ENCODE data around the gene KCNK15. TPM values are rescaled to one million over a fixed set of nuclear protein-coding genes. Genes with fewer than 3 reads are reported as not detected.
A peak's percentile ranks its signal among the peaks of the same experiment; 100 is the strongest.

Gene KCNK15
- total and polyA plus RNA-seq, 10 of the 15 experiments (the other 5 are each of a cell fraction or from before 2014, with no cell fraction given): not detected

DNA sequence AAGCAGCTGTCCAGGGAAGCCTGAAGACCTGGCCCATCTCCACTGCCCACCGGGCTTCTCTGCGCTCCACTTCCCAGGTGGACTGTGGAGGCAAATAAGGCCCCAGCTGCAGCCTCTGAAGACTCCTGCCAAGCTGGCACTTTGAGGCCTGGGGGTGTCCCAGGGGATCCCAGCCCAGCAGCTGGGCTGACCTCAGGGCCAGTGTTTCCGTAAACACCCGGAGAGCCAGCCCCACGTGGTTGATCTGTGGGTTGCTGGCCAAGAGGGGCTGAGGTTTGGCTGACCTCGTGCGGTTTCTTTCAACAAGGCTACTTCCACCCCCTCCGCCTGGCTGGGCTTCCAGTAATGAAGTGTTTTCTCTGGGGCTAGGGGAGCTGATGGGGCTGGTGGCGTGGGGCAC, 42.9 kb upstream of the KCNK15 start (continued):
- TF ChIP-seq CHD1 (IDR thresholded peaks at IDR 0.05; ENCODE audit: low read depth, low read length) (no peak), EZH2 (IDR thresholded peaks at IDR 0.05; ENCODE audit: borderline replicate concordance, control insufficient read depth, low read depth, low read length) (no peak), ATF7 (IDR thresholded peaks at IDR 0.05; ENCODE audit: low read depth) (no peak), GABPA (IDR thresholded peaks at IDR 0.05; ENCODE audit: low read depth) (no peak), IKZF1 (conservative IDR thresholded peaks at IDR 0.05) (peak; percentile 56; the same call in 1 of the 2 replicates), NR2C2 (IDR thresholded peaks at IDR 0.05; ENCODE audit: borderline replicate concordance, control insufficient read depth, insufficient read length, low read depth) (no peak), PAX5 (IDR thresholded peaks at IDR 0.05; ENCODE audit: borderline replicate concordance, low read depth, low read length) (peak; percentile 37; the same call in 1 of the 2 replicates), TCF7 (IDR thresholded peaks at IDR 0.05; ENCODE audit: borderline replicate concordance) (no peak), SUPT20H (IDR thresholded peaks at IDR 0.05; ENCODE audit: borderline replicate concordance, control insufficient read depth, low read depth, low read length) (no peak), MXI1 (IDR thresholded peaks at IDR 0.05; ENCODE audit: low read depth, low read length) (0 out of 2 replicates have a peak, but pooled peaks have one; percentile 21), HDAC2 (IDR thresholded peaks at IDR 0.05) (no peak), BACH1 (IDR thresholded peaks at IDR 0.05; ENCODE audit: borderline replicate concordance) (no peak), JUNB (IDR thresholded peaks at IDR 0.05) (no peak), MEF2B (IDR thresholded peaks at IDR 0.05; ENCODE audit: partially characterized antibody, poor library complexity, severe bottlenecking) (peak; percentile 85)
- TF ChIP-seq, protein P1, sequence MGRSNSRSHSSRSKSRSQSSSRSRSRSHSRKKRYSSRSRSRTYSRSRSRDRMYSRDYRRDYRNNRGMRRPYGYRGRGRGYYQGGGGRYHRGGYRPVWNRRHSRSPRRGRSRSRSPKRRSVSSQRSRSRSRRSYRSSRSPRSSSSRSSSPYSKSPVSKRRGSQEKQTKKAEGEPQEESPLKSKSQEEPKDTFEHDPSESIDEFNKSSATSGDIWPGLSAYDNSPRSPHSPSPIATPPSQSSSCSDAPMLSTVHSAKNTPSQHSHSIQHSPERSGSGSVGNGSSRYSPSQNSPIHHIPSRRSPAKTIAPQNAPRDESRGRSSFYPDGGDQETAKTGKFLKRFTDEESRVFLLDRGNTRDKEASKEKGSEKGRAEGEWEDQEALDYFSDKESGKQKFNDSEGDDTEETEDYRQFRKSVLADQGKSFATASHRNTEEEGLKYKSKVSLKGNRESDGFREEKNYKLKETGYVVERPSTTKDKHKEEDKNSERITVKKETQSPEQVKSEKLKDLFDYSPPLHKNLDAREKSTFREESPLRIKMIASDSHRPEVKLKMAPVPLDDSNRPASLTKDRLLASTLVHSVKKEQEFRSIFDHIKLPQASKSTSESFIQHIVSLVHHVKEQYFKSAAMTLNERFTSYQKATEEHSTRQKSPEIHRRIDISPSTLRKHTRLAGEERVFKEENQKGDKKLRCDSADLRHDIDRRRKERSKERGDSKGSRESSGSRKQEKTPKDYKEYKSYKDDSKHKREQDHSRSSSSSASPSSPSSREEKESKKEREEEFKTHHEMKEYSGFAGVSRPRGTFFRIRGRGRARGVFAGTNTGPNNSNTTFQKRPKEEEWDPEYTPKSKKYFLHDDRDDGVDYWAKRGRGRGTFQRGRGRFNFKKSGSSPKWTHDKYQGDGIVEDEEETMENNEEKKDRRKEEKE (IDR thresholded peaks at IDR 0.05): no peak
- TF ChIP-seq, protein P2, sequence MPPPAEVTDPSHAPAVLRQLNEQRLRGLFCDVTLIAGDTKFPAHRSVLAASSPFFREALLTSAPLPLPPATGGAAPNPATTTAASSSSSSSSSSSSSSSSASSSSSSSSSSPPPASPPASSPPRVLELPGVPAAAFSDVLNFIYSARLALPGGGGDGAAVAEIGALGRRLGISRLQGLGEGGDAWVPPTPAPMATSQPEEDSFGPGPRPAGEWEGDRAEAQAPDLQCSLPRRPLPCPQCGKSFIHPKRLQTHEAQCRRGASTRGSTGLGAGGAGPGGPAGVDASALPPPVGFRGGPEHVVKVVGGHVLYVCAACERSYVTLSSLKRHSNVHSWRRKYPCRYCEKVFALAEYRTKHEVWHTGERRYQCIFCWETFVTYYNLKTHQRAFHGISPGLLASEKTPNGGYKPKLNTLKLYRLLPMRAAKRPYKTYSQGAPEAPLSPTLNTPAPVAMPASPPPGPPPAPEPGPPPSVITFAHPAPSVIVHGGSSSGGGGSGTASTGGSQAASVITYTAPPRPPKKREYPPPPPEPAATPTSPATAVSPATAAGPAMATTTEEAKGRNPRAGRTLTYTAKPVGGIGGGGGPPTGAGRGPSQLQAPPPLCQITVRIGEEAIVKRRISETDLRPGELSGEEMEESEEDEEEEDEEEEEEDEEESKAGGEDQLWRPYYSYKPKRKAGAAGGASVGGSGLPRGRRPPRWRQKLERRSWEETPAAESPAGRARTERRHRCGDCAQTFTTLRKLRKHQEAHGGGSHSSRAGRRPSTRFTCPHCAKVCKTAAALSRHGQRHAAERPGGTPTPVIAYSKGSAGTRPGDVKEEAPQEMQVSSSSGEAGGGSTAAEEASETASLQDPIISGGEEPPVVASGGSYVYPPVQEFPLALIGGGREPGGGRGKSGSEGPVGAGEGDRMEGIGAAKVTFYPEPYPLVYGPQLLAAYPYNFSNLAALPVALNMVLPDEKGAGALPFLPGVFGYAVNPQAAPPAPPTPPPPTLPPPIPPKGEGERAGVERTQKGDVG (CRISPR knock-in tag; IDR thresholded peaks at IDR 0.05): no peak
- TF ChIP-seq, protein P3, sequence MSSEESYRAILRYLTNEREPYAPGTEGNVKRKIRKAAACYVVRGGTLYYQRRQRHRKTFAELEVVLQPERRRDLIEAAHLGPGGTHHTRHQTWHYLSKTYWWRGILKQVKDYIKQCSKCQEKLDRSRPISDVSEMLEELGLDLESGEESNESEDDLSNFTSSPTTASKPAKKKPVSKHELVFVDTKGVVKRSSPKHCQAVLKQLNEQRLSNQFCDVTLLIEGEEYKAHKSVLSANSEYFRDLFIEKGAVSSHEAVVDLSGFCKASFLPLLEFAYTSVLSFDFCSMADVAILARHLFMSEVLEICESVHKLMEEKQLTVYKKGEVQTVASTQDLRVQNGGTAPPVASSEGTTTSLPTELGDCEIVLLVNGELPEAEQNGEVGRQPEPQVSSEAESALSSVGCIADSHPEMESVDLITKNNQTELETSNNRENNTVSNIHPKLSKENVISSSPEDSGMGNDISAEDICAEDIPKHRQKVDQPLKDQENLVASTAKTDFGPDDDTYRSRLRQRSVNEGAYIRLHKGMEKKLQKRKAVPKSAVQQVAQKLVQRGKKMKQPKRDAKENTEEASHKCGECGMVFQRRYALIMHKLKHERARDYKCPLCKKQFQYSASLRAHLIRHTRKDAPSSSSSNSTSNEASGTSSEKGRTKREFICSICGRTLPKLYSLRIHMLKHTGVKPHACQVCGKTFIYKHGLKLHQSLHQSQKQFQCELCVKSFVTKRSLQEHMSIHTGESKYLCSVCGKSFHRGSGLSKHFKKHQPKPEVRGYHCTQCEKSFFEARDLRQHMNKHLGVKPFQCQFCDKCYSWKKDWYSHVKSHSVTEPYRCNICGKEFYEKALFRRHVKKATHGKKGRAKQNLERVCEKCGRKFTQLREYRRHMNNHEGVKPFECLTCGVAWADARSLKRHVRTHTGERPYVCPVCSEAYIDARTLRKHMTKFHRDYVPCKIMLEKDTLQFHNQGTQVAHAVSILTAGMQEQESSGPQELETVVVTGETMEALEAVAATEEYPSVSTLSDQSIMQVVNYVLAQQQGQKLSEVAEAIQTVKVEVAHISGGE (CRISPR knock-in tag; IDR thresholded peaks at IDR 0.05): no peak
- TF ChIP-seq, protein P4, sequence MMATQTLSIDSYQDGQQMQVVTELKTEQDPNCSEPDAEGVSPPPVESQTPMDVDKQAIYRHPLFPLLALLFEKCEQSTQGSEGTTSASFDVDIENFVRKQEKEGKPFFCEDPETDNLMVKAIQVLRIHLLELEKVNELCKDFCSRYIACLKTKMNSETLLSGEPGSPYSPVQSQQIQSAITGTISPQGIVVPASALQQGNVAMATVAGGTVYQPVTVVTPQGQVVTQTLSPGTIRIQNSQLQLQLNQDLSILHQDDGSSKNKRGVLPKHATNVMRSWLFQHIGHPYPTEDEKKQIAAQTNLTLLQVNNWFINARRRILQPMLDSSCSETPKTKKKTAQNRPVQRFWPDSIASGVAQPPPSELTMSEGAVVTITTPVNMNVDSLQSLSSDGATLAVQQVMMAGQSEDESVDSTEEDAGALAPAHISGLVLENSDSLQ (IDR thresholded peaks at IDR 0.05): no peak
